K562 (cell line): ENCODE data around the gene VPS26A. TPM values are rescaled to one million over a fixed set of nuclear protein-coding genes. Genes with fewer than 3 reads are reported as not detected.

Source experiments
- CHD1 ChIP-seq: fragments of 200-600 bp; sonication (generic); IDR thresholded peaks from one replicate; pipeline ENCODE4 v1.6.1; 2012; ENCODE audit warnings: mild to moderate bottlenecking, moderate library complexity, low read length, inconsistent platforms
- ETS2 ChIP-seq: IDR thresholded peaks from 2 replicates; pipeline ENCODE4 v1.6.1; 2016; ENCODE audit warnings: borderline replicate concordance, missing genetic modification characterization, mild to moderate bottlenecking, moderate library complexity, missing compliant biosample characterization; ENCODE audit not compliant: poor library complexity, severe bottlenecking
- FOXJ2 ChIP-seq: fragments of 200-800 bp; sonication (Bioruptor generic); IDR thresholded peaks from 2 replicates; pipeline ENCODE4 v1.6.1; 2016; ENCODE audit warnings: missing genetic modification characterization, missing compliant biosample characterization
- MITF ChIP-seq: IDR thresholded peaks from 2 replicates; pipeline ENCODE4 v1.6.1; 2014; ENCODE audit warnings: antibody characterized with exemption
- NCOR1 ChIP-seq: fragments of 450-650 bp; IDR thresholded peaks from 2 replicates; pipeline ENCODE4 v1.6.1; 2016; ENCODE audit warnings: mild to moderate bottlenecking, moderate library complexity
- NKRF ChIP-seq: fragments of 450-650 bp; IDR thresholded peaks from 2 replicates; pipeline ENCODE4 v1.6.1; 2016; ENCODE audit warnings: borderline replicate concordance
- POU5F1 ChIP-seq: fragments of 150-350 bp; IDR thresholded peaks from 2 replicates; pipeline ENCODE4 v1.6.1; 2014; ENCODE audit warnings: borderline replicate concordance, low read length, low read depth, mild to moderate bottlenecking; ENCODE audit not compliant: partially characterized antibody
- SAFB ChIP-seq: fragments of 200-400 bp; formaldehyde crosslinking; IDR thresholded peaks from 2 replicates; pipeline ENCODE4 v1.6.1; 2017; ENCODE audit warnings: low read depth, low read length, borderline replicate concordance
- SMAD1 ChIP-seq: fragments of 150-350 bp; IDR thresholded peaks from 2 replicates; pipeline ENCODE4 v1.6.1; 2014; ENCODE audit warnings: low read length, low read depth; ENCODE audit not compliant: partially characterized antibody
- SREBF2 ChIP-seq: sonication (generic); formaldehyde crosslinking; IDR thresholded peaks from 2 replicates; pipeline ENCODE4 v1.4.0; 2020; ENCODE audit warnings: mild to moderate bottlenecking, missing genetic modification reagents
- UBTF ChIP-seq, 2 experiments: IDR thresholded peaks; 2 replicates each; pipeline ENCODE4 v1.6.1; 2012; ENCODE audit warnings: improper control_type of control experiment in 2 of 2, low read depth in 2 of 2, low read length in 2 of 2, borderline replicate concordance in 1 of 2
- USF2 ChIP-seq: sonication (generic); formaldehyde crosslinking; IDR thresholded peaks from 2 replicates; pipeline ENCODE4 v1.5.0; 2020; ENCODE audit warnings: missing genetic modification reagents
- ZBTB33 ChIP-seq: sonication (generic); formaldehyde crosslinking; IDR thresholded peaks from 2 replicates; pipeline ENCODE4 v1.8.1; 2023; ENCODE audit warnings: mild to moderate bottlenecking, missing genetic modification reagents
- ZNF232 ChIP-seq: sonication (generic); formaldehyde crosslinking; IDR thresholded peaks from 2 replicates; pipeline ENCODE4 v1.8.0; 2022; ENCODE audit warnings: mild to moderate bottlenecking, missing genetic modification reagents
- ZNF253 ChIP-seq: fragments of 250-450 bp; sonication (Bioruptor Pico); conservative IDR thresholded peaks from 2 replicates; pipeline ENCODE4 v1.6.1; 2021; ENCODE audit warnings: mild to moderate bottlenecking
- ZNF41 ChIP-seq: fragments of 250-450 bp; sonication (Bioruptor Pico); conservative IDR thresholded peaks from 2 replicates; pipeline ENCODE4 v1.4.0; 2020; ENCODE audit warnings: mild to moderate bottlenecking
- polyA plus RNA-seq, 8 experiments: library from polyadenylated mRNA; depleted of rRNA in 4 of 8; stranded (reverse) in 5 of 8; unstranded in 3 of 8; fragments of >200 nt; fragmentation: Nextera tagmentation in 2 of 8; fragmentation: Illumina TruSeq in 1 of 8; extraction: Ambion mirVana in 2 of 8; extraction: Trizol in 1 of 8; gene quantifications; 2 replicates each; pipeline versions ENCODE4 v1.2.1 to v1.2.3, GENCODE V29; 2011 to 2014; ENCODE audit warnings: inconsistent platforms in 1 of 8, missing spikeins in 1 of 8
- total RNA-seq, 7 experiments: library from RNA; depleted of rRNA in 6 of 7; stranded (reverse); fragments of >200 nt in 6 of 7; fragmentation: Illumina TruSeq in 2 of 7; extraction: Trizol in 2 of 7; gene quantifications; 2 replicates each; pipeline versions ENCODE4 v1.2.1 to v1.2.3, GENCODE V29; 2011 to 2021; ENCODE audit warnings: low replicate concordance in 1 of 7
- TF ChIP-seq, protein P1 (sequence below): fragments of 450-650 bp; formaldehyde crosslinking; IDR thresholded peaks from 2 replicates; pipeline ENCODE4 v1.4.0; 2020; ENCODE audit warnings: mild to moderate bottlenecking, moderate library complexity

VPS26A gene
- total and polyA plus RNA-seq, 9 of the 15 experiments (the other 6 are each of a cell fraction or from before 2014, with no cell fraction given), result 47.1 to 137 (median 69.3) TPM

DNA sequence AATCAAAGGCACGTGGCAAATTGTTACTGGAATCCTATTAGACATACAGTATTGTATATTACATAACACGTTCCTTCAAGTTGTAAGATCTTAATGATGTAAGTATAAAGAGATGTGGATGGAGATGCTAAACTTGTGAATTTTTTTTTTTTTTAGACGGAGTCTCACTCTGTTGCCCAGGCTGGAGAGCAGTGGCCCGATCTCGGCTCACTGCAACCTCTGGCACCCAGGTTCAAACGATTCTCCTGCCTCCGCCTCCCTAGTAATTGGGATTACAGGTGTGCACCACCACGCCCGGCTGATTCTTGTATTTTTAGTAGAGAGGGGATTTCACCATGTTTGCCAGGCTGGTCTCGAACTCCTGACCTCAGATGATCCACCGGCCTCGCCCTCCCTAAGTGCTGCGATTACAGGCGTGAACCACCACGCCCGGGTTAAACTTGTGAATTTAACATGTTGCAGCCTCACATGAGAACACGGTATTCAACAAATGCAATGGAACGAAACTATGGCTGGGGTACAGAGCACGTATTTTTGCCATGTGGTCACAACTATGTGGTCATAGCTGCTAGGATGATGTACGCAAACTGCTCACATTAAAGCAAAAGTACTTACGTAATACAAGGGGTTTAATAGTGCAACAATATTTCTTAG lies 55.2 kb downstream of the VPS26A start (continued):
- TF ChIP-seq ZBTB33 (CRISPR knock-in tag), result no peak
- TF ChIP-seq MITF, result no peak
- TF ChIP-seq NKRF, result no peak
- TF ChIP-seq SREBF2 (CRISPR knock-in tag), result no peak
- TF ChIP-seq SAFB, result no peak
- peak; percentile 28; the same call in 1 of the 2 replicates for TF ChIP-seq FOXJ2 (tag)
- no peak for TF ChIP-seq CHD1
- no peak for TF ChIP-seq UBTF (IDR thresholded peaks at IDR 0.05; ENCODE audit: borderline replicate concordance in 1 of 2, low read depth in 2 of 2, low read length in 2 of 2)
- no peak for TF ChIP-seq POU5F1
- TF ChIP-seq NCOR1, result no peak
- no peak for TF ChIP-seq SMAD1
- TF ChIP-seq ZNF41, result no peak
- no peak for TF ChIP-seq ETS2 (tag)
- TF ChIP-seq, protein P1, sequence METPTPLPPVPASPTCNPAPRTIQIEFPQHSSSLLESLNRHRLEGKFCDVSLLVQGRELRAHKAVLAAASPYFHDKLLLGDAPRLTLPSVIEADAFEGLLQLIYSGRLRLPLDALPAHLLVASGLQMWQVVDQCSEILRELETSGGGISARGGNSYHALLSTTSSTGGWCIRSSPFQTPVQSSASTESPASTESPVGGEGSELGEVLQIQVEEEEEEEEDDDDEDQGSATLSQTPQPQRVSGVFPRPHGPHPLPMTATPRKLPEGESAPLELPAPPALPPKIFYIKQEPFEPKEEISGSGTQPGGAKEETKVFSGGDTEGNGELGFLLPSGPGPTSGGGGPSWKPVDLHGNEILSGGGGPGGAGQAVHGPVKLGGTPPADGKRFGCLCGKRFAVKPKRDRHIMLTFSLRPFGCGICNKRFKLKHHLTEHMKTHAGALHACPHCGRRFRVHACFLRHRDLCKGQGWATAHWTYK (CRISPR knock-in tag), result no peak
- no peak for TF ChIP-seq ZNF253 (CRISPR knock-in tag)
- no peak for TF ChIP-seq USF2 (CRISPR knock-in tag)
- no peak for TF ChIP-seq ZNF232
